T47D (cell line): ENCODE measurements around the gene PNMA3.
"Not testable (repeated sequence)": the region's sequence is repeated elsewhere in the genome, so short reads cannot be mapped to it uniquely, and the experiment has no call there.

Experiments
- DNase-seq, 2 experiments: peaks; one replicate each; pipeline versions ENCODE4 v3.0.0 to v3.0.0-alpha.2; 2011 to 2012; ENCODE audit warnings: low read depth in 1 of 2, low spot score in 1 of 2
- JUND ChIP-seq: IDR thresholded peaks from 2 replicates; pipeline ENCODE4 v1.6.1; 2012; ENCODE audit warnings: low read depth
- in situ Hi-C: cut with HindIII; loops from 2 replicates; pipeline ENCODE4 v1.10.0; 2016; ENCODE audit warnings: low sequenced_read_pairs, low pct_unique_long_range_greater_than_20kb

The PNMA3 gene

GRCh38 chrX:153055871-153056749 lies at the start of gene PNMA3:
TSS of gene PNMA3 (plus strand) at chrX:153056470. CDS start at chrX:153057056, 586 bp downstream.
- no peak for DNase-seq
- in situ Hi-C loops = no loop called here
- no peak for TF ChIP-seq JUND

GRCh38 chrX:153017174-153017573 lies 39.1 kb upstream of the PNMA3 start:
- DNase-seq, in situ Hi-C loops: not testable (repeated sequence)

DNA sequence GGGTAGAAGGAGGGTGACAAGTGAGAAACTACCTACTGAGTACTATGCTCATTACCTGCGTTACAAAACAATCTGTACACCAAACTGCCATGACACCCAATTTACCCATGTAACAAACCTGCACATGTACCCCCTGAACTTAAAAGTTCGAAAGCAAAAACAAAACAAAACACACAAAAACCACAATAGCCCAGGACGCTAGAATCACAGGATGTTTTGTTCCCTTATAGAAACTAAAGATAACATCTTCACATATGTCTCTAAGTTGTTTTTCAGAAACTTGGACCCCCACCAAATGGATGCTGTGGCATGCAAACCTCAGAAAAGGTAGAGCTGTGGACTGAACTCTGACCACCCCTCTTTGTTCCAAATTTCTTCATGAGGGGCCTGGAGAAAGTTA lies 37.1 kb upstream of the PNMA3 start:
- DNase-seq = no peak
- no peak for TF ChIP-seq JUND
- in situ Hi-C loops = no loop called here

DNA sequence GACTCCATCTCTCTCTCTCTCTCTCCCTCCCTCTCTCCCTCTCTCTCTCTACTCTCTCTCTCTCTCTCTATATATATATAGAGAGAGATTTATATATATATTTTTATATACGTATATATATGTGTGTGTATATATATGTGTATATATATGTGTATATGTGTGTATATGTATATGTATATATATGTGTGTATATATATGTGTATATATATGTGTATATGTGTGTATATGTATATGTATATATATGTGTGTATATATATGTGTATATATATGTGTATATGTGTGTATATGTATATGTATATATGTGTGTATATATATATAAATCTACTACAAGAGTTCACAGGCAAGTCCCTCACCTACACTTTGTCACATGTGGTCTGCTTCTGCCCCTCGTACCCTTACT lies 29.8 kb upstream of the PNMA3 start:
- in situ Hi-C loops, DNase-seq: not testable (repeated sequence)

DNA sequence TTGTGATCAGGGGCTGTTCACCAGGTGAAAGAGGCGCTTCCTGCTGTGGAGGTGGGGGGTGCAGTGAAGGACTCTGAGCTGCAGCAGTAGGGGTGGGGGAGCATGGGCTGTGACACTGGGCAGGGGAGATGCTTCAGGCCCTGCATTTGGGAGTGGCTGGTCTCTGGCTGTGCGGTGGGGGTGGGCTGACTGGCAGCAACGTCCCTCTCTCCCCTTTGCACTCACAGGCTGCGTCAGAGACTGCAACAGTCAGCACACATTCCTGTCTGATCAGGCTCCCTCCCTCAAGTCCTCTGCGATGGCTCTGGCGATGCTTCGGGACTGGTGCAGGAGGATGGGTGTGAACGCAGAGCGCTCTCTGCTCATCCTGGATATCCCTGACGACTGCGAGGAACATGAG lies 27.8 kb upstream of the PNMA3 start:
- in situ Hi-C loops, DNase-seq: not testable (repeated sequence)

- DNase-seq = peak in 1 of 2 experiments; percentile 1
- no peak for TF ChIP-seq JUND
- in situ Hi-C loops = no loop called here
Observed at GRCh38 chrX:153029162-153029561, 27.1 kb upstream of the PNMA3 start.

- in situ Hi-C loops = no loop called here
- DNase-seq = no peak
- TF ChIP-seq JUND = no peak
Observed at GRCh38 chrX:153029875-153030274, 26.4 kb upstream of the PNMA3 start.

DNA sequence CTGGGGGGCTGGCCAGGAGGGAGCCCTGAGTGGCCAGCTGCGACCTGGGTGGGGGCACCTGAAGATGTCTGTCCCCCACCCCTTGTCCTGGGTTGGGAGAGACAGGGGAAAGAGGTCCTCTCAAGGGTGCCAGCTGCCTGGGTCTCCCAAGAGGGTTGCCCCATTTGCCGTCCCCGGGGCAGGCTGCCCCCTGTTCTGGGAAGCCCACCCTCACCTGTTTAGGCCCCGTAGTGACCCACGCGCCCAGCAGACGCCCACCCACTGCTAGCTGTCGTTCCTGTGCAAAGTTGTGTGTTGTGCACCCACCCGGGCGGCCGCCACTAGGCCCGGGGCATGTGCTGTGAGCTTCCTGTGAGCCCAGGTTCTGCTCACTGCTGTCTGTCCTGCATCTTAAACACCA lies 25.5 kb upstream of the PNMA3 start:
- no peak for TF ChIP-seq JUND
- no peak for DNase-seq
- in situ Hi-C loops = no loop called here

GRCh38 chrX:153032397-153033118 lies 23.7 kb upstream of the PNMA3 start:
- peak; percentile 55 to 56 for DNase-seq
- in situ Hi-C loops = no loop called here
- TF ChIP-seq JUND = no peak

DNA sequence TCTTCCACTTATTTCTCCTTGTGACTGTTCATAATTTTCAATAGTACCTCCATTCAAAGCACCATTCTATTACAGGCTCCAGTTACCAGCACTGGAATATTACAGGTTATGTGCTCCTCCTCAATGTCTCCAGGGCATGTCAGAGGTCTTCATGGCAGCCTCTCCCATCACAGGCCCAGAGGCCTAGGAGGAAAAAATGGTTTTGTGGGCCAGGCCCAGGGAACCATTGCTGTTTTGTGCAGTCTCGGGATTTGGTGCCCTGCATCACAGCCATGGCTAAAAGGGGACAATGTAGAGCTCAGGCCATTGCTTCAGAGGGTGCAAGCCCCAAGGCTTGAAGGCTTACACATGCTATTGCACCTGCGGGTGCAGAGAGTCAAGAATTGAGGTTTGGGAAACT lies 7.2 kb upstream of the PNMA3 start:
- no peak for DNase-seq
- no peak for TF ChIP-seq JUND
- in situ Hi-C loops = no loop called here

GRCh38 chrX:153052534-153052933 lies 3.7 kb upstream of the PNMA3 start:
- DNase-seq = no peak
- TF ChIP-seq JUND = no peak
- in situ Hi-C loops = no loop called here

DNA sequence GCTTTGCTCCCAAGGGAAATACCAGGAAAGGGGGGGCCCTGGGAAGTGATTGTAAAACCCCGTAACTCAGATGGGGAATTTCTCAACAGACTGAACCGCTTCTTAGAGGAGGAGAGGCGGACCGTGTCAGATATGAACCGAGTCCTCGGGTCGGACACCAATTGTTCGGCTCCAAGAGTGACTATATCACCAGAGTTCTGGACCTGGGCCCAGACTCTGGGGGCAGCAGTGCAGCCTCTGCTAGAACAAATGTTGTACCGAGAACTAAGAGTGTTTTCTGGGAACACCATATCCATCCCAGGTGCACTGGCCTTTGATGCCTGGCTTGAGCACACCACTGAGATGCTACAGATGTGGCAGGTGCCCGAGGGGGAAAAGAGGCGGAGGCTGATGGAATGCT lies 1.0 kb downstream of the PNMA3 start:
- no peak for DNase-seq
- in situ Hi-C loops = no loop called here

GRCh38 chrX:153059191-153060094 lies 3.2 kb downstream of the PNMA3 start:
- no peak for TF ChIP-seq JUND
- in situ Hi-C loops = no loop called here

More for the DNA sequence above, 1.0 kb downstream of the PNMA3 start:
- TF ChIP-seq JUND = no peak

More at GRCh38 chrX:153059191-153060094, 3.2 kb downstream of the PNMA3 start:
- DNase-seq = no peak
